Vagina (tissue), 2 donors: ENCODE data around the gene TSHZ1. TPM values are rescaled to one million over a fixed set of nuclear protein-coding genes. Genes with fewer than 3 reads are reported as not detected.

ENCODE experiments used
- DNase-seq, 2 donors: peaks; one replicate each; pipeline ENCODE4 v3.0.0-alpha.2; 2017; ENCODE audit errors: extremely low spot score in 2 of 2
- H3K27ac ChIP-seq: fragments of 200-600 bp; sonication (generic); one replicate; pipeline ENCODE4 v1.5.1; 2019
- H3K27me3 ChIP-seq: fragments of 200-600 bp; sonication (generic); one replicate; pipeline ENCODE4 v1.5.1; 2019
- H3K36me3 ChIP-seq, 2 donors: fragments of 200-600 bp; sonication (generic); one replicate each; pipeline ENCODE4 v1.5.1; 2017 to 2019
- H3K4me1 ChIP-seq: fragments of 200-600 bp; sonication (generic); one replicate; pipeline ENCODE4 v1.5.1; 2019
- H3K4me3 ChIP-seq, 2 donors: fragments of 200-600 bp; sonication (generic); 1 replicate in 1 of 2; 2 replicates in 1 of 2; pipeline ENCODE4 v1.5.1; 2016 to 2019
- H3K9me3 ChIP-seq: fragments of 200-600 bp; sonication (generic); one replicate; pipeline ENCODE4 v1.5.1; 2019
- POLR2A ChIP-seq, 2 donors: fragments of 450-650 bp; IDR thresholded peaks; one replicate each; pipeline ENCODE4 v1.6.1; 2017; ENCODE audit warnings: antibody characterized with exemption in 2 of 2, mild to moderate bottlenecking in 2 of 2, moderate library complexity in 2 of 2
- POLR2AphosphoS5 ChIP-seq, 2 donors: sonication (generic); formaldehyde crosslinking; IDR thresholded peaks; one replicate each; pipeline ENCODE4 v1.9.0; 2017; ENCODE audit warnings: antibody characterized with exemption in 2 of 2, mild to moderate bottlenecking in 2 of 2, low read depth in 1 of 2; ENCODE audit not compliant: insufficient read depth in 1 of 2
- intact Hi-C: fragments of 100-400 bp; cut with DNase I; formaldehyde crosslinking; loops from one replicate; pipeline ENCODE4 v1.15.1; 2023
- total RNA-seq: library from RNA; depleted of rRNA; stranded (reverse); fragments of >200 nt; gene quantifications from one replicate; pipeline ENCODE4 v1.2.3, GENCODE V29; 2016
- TF ChIP-seq, protein P1 (sequence below), 3 experiments: fragments of 450-650 bp in 2 of 3; fragments of 200-600 bp in 1 of 3; sonication (generic) in 1 of 3; IDR thresholded peaks; one replicate each; pipeline ENCODE4 v1.5.1; 2017 to 2019; ENCODE audit warnings: antibody characterized with exemption in 3 of 3, mild to moderate bottlenecking in 2 of 3, moderate library complexity in 2 of 3

The TSHZ1 gene
- total RNA-seq, 1 donor from 2014 or later = 23.3 TPM

DNA sequence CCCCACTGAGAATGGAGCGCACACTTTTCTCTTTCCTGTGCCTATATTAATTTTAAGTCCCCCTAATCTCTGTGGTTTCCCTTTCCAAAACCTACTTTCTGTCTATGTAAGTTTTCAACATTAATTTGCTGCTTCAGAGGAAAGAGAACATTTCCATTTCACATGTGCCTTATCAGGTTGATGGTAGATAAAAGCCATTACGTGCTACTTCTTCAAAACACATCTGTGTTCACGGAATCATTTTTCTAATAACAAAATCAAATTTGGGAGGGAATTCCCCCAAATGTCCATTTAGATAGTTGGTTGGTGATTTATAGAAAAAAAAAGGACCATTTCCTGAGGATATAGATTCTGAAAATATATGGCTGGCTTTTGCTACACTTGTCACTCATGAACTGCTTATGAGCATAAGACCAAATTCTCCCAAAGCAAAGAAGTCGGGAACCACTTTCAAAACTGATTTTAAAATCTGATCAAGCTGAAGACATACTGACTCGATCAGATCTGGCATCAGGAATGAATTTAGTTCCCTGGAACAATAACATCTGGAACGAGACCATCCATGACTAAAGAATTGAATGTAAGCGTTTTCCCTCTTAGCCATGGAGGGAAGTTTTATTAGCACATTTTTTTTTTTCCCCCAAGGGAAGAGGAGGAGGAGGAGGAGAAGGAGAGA is 9.9 kb upstream of the TSHZ1 start:
- Histone ChIP-seq H3K27me3 (no peaks in the 10 kb centered on the region), H3K9me3 (no peaks in the 10 kb centered on the region), H3K36me3 (no peaks in the 10 kb centered on the region), H3K4me1 (peaks cover 55% of the 10 kb centered on the region), H3K4me3 (no peak overlapping the region), H3K27ac (peak overlapping the region; percentile 1)
- TF ChIP-seq POLR2AphosphoS5 (IDR thresholded peaks at IDR 0.05; ENCODE audit: insufficient read depth in 1 of 2, low read depth in 1 of 2) = no peak
- no peak for TF ChIP-seq POLR2A (IDR thresholded peaks at IDR 0.05)
- TF ChIP-seq, protein P1, sequence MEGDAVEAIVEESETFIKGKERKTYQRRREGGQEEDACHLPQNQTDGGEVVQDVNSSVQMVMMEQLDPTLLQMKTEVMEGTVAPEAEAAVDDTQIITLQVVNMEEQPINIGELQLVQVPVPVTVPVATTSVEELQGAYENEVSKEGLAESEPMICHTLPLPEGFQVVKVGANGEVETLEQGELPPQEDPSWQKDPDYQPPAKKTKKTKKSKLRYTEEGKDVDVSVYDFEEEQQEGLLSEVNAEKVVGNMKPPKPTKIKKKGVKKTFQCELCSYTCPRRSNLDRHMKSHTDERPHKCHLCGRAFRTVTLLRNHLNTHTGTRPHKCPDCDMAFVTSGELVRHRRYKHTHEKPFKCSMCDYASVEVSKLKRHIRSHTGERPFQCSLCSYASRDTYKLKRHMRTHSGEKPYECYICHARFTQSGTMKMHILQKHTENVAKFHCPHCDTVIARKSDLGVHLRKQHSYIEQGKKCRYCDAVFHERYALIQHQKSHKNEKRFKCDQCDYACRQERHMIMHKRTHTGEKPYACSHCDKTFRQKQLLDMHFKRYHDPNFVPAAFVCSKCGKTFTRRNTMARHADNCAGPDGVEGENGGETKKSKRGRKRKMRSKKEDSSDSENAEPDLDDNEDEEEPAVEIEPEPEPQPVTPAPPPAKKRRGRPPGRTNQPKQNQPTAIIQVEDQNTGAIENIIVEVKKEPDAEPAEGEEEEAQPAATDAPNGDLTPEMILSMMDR (IDR thresholded peaks at IDR 0.05) = no peak
- intact Hi-C loops = no loop called here
- no peak for DNase-seq

DNA sequence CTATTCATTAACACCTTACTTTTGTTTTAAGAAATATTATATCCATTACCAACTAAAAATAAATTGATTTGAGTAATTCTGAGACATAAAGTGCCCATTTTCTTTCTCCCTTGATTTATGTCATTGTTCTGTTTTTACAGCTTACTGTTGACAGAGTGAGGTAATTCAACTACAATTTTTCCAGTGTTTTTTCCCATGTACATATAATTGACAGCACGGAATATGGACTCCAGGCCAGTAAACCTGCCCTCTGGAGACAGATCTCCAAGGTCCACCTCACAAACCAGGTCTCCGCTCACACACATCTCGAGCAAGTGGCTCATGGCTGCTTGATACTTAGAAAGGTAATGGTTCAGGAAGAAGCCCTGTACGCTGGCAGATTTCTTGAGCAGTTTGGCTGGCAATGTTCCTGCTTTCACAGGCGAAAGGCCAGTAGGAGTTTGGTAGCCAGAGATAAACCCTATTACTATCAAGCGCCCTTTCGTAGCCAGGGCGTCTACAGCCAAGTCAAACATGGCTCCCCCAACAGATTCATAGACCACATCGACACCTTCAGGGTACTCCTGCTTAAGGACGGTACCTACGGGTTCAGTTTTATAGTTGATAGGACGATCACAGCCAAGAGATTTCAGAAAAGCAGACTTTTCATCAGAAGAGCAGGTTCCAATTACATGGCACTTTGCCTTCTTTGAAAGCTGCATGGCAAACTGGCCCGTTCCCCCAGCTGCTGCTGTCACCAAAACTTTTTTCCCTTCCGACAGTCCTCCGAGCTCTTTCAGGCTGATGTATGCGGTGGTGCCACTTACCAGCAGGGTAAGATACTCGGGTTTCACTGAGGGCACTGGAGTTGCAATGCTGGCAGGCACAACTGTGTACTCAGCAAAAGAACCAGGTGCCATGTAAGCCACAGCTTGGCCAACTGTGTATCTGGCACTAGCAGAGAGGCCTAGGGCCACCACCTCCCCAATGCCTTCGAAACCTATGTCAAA is 9.0 kb upstream of the TSHZ1 start:
- Histone ChIP-seq H3K27me3 (no peaks in the 10 kb centered on the region), H3K4me1 (peaks cover 53% of the 10 kb centered on the region)
- intact Hi-C loops = no loop called here

DNA sequence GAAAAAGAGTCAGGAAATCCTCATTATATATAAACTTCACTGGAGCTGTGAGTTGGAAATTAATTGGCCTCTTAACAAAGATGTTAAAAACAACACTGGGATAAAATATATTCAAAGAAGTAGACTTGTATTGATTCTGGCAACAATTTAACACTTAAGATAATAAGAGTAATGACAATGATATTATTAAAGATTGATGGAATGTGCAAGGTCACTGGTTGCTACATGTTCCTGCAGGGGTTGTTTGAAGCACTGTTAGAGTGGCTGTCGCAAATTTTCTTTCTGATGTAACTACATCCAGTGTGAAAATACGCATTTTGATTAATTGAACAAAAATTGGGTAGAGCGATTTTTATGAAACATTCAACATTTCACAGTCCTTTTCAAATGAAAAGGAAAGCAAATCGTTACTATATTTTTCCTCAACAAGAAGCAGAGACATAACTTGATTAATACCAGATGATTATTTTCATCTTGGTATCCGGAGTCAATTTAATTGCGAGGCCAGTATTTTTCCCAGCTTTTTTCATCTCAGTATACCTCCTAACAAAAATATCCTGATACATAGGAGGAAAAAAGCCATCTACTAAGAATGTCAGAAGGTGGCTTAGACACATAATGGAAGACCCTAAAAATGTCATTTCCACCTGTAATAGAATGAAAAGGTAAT is 7.8 kb upstream of the TSHZ1 start:
- no peaks in the 10 kb centered on the region for H3K27me3 ChIP-seq
- TF ChIP-seq POLR2AphosphoS5 (IDR thresholded peaks at IDR 0.05; ENCODE audit: insufficient read depth in 1 of 2, low read depth in 1 of 2) = no peak
- TF ChIP-seq, protein P1 (IDR thresholded peaks at IDR 0.05) = no peak
- TF ChIP-seq POLR2A (IDR thresholded peaks at IDR 0.05) = no peak
- DNase-seq = no peak
- intact Hi-C loops = no loop called here
- peak overlapping the region; percentile 96 for H3K27ac ChIP-seq
- peaks cover 63% of the 10 kb centered on the region for H3K4me1 ChIP-seq
- no peaks in the 10 kb centered on the region for H3K9me3 ChIP-seq
- H3K36me3 ChIP-seq = no peaks in the 10 kb centered on the region
- peak overlapping the region in 1 of 2 donors; percentile 74 for H3K4me3 ChIP-seq

More for the DNA sequence above, 9.0 kb upstream of the TSHZ1 start:
- Histone ChIP-seq H3K4me3 (no peak overlapping the region), H3K27ac (peak overlapping the region; percentile 1), H3K36me3 (no peaks in the 10 kb centered on the region), H3K9me3 (no peaks in the 10 kb centered on the region)
- no peak for DNase-seq
- no peak for TF ChIP-seq POLR2A (IDR thresholded peaks at IDR 0.05)
- no peak for TF ChIP-seq POLR2AphosphoS5 (IDR thresholded peaks at IDR 0.05; ENCODE audit: insufficient read depth in 1 of 2, low read depth in 1 of 2)
- TF ChIP-seq, protein P1 (IDR thresholded peaks at IDR 0.05) = no peak

DNA sequence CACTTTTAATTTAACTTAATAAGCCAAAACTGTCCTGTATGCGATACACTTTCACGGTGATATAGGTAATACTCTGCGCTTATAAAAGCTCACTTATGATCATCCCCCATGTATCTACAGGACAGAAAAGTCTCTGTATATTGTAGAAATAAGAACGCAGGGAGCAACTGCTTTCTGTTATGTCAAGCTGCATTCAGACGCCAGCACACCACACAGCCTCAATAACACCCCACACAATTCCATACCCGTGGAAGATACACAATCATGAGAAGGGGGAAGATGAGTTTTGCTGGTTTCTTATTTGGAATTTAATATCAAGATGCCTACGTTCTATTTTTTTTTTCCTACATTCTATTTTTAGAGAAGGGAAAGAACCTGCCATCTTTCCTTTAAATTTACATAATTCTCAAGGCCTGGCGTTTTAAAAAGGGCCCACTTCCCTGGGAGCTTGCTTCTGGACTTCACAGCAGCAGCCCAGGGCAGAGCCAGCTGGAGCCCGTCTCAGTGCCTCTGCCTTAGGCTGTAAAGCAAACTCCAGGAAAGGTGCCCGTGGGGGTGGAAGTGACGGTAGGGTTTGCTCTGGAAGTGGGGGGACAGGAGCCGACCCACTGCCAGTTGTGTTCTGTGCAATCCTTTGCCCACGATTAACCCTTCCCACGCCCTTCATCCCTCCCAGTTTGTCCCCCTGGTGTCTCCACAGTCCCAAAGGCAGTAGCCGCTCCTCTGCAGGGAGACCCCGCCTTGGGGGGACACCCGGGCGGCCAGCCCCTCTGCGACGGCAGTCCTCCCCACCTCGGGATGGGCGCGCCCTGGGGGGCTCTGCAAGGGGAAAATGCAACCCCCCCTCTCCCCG is 7.0 kb upstream of the TSHZ1 start:
- Histone ChIP-seq H3K9me3 (no peaks in the 10 kb centered on the region), H3K4me3 (peak overlapping the region; percentile 54 to 74), H3K36me3 (no peaks in the 10 kb centered on the region), H3K4me1 (peaks cover 62% of the 10 kb centered on the region), H3K27ac (peak overlapping the region; percentile 96), H3K27me3 (no peaks in the 10 kb centered on the region)
- TF ChIP-seq POLR2A (IDR thresholded peaks at IDR 0.05) (no peak), POLR2AphosphoS5 (IDR thresholded peaks at IDR 0.05; ENCODE audit: insufficient read depth in 1 of 2, low read depth in 1 of 2) (peak in 1 of 2 donors; percentile 30)
- DNase-seq = no peak
- intact Hi-C loops = no loop called here
